CD4-positive, alpha-beta T cell treated with Interleukin-6 for 4 hours (primary cell): ENCODE results near the gene IFT43.
A peak's percentile ranks its signal among the peaks of the same experiment; 100 is the strongest.
"Not testable (repeated sequence)": the region's sequence is repeated elsewhere in the genome, so short reads cannot be mapped to it uniquely, and the experiment has no call there.

ENCODE experiments used
- DNase-seq: peaks from one replicate; pipeline ENCODE4 v3.0.0-alpha.2; 2020; ENCODE audit warnings: mixed read lengths

The IFT43 gene

DNA sequence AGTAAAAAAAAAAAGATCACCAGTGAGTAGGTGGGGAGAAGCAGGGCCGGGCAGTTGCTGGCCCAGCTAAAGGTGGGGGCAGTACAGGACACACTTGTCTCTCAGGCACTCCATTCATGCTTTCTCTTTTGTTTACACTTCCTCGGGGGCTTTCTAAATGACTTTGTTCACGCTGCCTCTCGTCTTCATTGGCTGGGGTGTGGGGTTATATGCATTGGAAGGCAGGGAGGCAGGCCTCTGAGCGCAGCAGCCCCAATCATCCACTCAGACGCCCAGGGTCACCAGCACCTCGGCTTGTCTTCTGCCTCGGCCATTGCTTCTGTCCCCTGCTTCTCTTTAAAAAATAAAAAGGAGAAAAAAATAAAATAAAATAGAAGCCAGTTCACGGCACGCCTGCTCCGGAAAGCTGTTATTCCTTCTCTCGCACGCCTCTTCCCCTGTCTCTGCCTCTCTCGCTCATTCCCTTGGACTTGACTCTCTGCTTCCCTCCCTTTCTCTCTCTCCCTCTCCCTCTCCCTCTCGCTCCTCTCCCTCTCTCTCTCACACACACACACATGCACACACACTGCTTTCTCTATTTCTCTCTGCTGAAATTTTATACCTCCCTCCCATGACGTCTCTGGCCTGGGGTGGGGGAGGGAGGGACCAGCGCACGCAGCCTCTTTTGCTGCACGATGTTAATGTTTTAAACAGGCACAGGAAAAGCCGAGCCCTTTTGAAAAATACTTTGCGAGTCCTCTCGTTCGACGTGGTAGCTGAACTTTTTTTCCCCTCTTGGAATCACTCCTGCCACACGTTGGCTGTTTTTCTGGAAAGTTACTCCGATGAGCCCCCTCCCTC is 3.9 kb upstream of the IFT43 start, which contains the start of gene TGFB3:
TSS of gene TGFB3 (minus strand) at position 570 of the 840 bp plus-strand sequence. CDS start 1,102 bp downstream, outside the sequence.
- DNase-seq = peak; percentile 72

DNA sequence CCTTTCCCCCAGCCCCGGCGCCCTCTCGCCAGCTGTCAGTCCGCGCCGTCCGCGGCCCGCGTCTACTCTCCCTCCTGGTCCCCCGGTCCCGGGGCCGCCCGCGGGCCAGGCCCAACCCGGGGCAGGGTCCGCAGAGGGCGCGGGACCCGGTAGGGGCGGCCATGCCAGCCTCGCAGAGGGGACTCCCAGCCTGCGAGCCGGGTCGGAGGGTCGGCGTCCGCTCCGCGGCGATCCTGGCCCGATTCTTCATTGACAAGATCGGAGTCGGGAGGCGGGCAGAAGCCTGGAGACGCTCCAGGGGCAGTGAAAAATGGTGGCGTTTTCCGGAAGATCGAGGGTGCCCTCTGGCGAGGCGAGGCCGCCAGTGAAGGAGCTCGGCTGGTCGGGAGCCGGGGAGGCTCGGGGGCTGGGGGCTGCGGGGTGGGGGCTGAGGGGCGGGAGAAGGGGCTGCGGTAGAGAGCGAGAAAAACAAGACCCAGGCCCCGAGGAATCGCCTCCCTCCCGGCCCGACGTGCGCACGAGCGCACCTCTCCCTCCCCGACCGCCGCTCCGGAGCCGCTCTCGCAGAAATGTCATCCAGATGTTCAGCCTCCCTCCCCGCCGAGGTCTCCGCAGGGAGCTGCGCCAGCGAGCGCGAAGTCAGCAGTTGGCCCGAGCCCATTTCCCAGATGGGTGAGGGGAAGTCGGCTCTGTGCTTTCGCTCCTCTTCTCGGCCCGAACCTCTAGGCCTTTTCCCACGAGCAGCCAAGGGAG is 3.1 kb upstream of the IFT43 start:
- peak; percentile 82 for DNase-seq

DNA sequence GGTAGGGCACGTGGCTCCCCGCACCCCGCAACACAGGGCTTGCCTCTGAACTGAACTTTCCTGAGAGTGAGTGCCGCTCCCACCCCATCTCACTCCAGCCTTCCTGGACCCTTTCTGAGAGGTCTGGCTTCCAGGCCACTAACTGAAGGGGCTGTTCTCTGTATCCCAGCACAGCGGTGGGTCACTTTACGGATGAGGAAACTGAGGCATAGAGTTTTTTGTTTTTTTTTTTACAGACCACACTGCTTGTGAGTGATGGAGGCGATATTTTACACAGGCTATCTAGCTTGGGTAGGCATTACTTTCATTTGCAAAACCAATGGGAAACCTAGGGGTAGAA is 2.6 kb upstream of the IFT43 start:
- no peak for DNase-seq

DNA sequence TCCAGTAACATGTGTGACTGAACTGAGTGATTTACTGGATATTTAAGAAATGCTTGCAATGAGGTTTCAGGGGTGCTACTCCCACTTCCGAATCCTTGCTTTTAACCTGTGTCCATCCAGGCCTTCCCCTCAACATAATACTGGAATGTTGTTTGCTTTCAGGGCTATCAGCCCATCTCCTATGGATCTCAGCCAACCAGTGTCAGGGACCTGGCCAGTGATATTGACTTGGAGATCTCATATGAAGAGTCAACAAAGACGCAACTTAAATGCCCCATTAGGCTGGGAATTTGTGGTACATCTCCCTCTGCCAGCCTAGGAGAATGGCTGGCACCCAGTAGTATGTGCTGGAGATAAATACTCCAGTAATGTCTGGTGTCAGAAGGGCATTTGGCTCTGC is 889 bp upstream of the IFT43 start:
- no peak for DNase-seq

DNA sequence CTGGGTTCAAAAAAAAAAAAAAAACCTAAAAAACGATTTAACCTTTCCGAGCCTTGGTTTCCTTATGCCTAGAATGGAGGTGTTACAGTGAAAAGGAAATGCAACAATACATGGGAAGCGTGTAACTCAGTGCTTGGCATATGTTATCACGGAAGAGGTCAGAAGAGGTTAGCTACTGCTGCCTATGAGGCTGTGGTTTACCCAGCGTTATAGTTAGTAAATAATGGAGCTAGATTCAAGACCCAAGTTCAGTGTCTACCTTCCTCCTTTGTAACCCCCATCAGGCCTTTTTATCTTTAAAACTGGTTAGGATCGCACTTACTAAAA is 839 bp downstream of the IFT43 start:
- DNase-seq = no peak

DNA sequence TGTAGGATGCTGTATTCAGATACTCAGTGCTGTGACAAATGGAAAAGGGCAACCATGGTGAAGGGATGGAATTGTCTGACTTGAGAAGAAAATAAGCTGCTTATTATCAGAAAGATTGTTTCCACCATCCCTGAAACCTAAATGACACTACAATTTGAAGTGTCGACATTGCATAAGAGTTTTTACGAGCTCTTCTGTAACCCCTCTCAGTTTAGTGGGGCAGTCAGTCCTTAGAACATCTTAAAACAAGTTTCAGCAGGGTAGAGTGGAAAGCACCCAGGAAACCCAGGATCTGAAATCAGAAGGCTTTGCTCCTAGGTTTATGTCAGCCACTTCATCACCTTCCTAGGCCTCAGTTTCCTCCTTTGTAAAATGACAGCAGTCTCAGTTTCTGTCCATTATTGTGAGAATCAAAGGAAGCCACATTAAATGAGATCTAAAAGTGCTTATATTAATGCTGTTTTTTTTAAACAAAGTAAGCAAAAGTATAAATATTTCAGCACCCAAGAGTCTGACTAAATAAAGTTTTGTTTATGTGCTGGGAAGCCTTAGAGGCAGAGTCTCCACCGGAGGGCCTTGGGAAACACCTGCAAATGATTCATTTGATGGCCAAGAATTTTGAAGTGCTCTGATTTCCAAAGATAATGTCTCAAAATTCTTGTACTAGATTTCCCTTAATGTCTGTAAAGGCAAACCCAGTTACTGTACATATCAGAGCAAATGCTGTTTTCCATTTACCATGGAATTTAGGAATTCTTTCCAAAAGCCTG is 1.8 kb downstream of the IFT43 start:
- no peak for DNase-seq

DNA sequence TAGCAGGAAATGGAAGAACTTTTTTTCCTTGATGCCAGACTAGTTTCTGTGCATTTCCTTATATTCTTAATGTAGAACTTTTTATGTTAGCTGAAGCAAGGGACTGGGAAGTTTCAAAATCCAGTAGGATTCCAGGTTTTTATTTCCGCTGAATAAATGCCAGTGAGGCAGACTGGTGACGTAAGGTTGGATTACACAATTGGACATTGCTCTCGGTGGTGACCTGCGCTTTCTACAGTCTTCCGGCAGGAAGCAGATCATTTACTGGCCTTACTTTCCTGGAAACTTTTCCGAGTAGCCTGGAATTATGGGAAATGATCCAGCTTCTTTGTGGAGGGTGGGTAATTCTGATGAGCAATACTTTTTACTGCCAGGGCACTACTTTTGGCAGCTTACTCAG is 3.6 kb downstream of the IFT43 start:
- no peak for DNase-seq

DNA sequence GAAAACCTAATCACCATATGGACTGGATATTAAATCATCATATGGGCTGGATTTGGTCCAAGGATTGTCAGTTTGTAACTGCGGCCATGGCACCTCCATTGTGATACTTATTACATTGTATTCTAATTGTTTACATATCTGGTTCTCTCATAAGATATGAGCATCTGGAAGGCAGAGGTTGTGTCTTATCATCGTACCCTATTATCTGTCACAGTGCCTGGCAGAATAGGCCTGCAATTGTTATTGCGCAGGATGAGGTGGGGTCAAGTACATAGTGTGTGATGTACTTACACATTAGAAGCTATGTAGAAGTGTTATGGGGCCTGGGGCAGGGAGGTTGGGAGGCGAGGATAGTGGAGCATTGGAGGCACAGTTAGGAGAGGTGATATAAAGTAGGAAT is 4.7 kb downstream of the IFT43 start:
- DNase-seq = no peak

DNA sequence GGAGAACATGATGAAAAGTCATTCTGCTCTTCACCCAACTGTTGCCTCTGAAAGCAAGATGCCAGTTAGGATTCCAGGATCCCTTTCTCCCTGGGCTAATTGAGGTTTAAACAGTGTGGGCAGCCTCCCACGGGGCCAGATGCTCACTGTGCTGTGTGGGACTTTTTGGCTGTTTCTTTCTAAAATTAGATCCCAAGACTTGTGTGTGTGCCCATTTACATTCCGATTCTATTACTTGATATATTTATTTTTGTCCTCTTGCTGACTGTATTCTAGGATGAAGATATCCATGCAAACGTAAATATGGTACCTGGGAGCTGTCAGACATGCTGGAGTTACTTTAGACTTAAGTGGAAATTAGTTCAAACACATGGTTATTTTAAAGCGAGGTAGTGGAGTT is 6.2 kb downstream of the IFT43 start:
- no peak for DNase-seq

DNA sequence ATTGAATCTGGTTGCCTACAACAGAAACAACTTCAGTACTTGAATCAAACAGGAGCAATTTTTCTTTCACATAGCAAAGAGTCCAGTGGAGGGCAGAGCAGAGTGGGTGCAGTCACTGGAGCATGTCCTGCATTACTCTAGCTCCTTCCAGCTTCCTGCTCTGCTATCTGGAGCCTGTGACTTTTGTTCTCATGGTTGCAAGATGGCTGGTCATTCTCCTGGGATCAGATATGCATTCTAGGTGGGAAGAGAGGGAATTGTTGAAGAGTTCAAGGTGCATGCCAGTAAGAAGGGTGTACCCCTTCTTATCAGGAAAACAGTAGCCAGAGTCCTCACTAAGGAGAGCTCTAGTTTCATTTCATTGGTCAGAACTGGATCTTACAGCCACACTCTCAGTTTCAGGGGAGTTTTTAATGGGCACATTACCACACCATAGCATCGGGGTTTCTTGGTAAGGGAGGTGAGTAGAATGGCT is 8.0 kb downstream of the IFT43 start:
- DNase-seq = no peak

DNA sequence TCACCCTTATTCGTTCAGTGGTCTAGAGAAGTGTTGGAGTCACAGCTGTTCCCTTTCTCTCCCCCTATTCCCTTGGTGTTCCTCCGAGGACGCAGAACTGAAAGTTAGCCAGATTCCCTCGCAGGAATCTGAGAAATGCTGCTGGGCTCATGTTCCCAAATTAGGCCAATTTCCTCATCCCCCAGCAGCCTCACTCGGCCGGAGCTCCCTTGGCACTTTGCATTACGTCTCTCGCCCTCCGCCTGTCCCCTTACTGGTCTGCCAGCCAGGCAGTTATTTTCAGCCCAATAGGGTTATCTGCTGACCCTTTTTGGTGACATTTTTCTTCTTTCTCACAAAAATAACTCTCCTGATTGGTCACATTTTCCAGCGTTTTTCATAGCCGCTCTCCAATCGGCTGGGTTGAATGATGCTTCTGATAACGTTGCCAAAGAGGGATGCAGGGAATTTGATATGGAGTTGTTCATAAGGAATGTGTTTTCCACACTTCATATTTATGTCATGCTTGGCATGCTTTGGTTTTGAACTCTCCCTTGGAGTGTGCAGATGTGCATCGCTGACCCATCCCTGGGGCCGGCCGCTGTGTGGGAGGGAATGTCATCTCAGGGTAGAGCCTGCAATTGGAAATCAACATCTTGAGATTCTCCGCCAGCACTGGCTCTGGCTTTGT is 9.9 kb downstream of the IFT43 start:
- no peak for DNase-seq

DNA sequence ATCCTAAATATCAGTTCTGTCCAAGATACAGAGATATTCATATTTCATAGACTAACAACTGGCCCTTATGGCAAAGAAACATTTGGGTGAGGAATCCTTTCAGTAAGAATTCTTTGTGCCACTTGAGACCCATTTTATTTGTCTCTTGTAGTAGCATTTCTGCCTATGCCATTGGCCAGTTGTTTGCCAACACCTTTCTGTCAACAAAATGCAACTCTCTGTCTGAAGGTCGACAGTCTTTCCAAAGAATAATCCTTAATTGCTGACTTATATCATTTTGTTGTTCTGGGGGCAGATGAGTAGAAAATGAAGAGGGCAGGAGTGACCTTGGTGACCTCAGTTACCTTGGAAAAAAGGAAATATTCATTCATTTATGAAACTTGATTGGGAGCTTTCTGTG is 10.9 kb downstream of the IFT43 start:
- DNase-seq = no peak

DNA sequence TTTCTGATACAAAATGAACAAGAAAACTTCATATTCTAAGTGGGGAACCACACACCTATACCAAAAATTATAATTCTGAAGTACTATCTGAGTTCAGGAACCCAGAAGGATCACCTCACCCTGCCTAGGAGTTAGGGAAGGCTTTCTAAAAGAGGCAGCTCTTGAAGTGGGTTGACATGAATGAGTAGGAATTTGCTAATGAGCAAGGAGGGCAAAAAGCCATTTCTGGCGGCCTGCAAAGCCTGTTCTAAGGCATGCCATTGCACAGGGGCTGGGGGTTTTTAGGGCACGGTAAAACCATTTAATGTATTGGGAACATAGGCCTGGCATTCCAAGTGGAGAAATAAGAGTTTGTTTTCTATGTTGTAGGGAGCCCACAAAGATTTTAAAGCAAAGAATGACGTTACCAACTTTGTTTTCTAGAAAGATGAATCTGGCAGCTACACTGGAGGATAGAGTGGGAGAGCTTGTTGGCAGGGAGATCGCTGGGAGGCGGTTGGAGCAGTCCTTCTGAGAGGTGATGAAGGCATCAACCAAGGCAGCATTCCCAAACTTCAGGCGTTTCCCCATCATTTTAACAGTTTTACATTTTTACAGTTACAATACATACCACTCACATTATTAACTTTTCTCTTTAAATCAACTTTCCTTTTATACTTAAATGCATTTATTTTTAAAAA is 14.1 kb downstream of the IFT43 start:
- no peak for DNase-seq

DNA sequence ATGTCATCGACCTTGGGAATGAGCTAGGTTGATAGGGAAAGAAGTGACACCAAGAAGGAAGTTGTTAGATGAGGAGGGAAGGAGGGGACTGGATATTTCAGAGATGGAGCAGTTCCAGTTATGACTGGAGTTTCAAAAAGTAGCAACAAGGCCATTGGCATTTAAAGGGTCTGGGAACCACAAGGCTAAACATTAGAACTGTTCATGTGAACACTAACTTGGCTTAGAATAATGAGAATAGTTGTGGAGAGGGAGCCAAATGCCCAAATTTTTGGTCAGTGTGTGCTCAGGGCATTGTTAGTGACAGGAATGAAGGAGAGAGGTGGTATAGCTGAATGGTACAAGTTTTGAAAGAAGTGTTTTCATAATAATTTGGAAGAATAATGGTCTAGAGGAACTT is 16.8 kb downstream of the IFT43 start:
- DNase-seq = no peak

DNA sequence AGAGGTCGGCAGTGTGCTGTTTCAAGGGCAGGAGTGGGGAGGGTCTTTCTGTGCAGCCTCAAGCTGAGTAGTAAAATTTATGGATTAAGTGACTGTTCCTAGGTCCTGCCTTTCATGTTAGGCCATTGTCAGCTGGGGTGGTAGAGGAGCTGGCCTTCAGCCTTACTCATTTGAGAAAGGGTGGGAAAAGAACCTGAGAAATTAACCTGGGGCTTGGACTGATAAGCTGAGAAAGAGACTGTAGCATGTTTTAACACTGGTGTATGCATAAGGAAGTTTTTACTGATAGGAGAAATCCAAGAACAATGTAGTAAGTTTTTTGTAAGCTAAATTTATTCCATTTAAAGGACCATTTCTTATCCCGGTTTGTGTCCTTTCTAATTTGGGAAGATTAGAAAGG is 20.7 kb downstream of the IFT43 start:
- no peak for DNase-seq

DNA sequence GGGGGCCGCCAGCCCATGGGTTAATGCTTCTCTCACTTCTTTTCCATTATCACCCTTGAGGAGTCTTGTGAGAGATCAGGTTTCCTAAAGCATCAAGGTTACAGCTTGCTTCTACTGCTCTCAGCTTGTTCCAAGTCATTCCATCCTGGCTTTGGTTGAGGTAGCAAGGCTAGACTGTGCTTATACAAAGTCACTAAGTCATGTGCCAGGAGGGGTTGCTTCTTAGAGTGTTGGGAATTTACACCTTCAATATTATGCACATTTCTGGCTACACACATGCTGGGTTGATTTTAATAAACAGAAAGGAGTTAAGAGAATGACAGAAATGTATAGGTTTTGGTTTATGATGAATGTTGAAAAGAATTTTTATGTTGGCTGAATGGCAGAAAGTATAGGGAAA is 21.8 kb downstream of the IFT43 start:
- DNase-seq = no peak

DNA sequence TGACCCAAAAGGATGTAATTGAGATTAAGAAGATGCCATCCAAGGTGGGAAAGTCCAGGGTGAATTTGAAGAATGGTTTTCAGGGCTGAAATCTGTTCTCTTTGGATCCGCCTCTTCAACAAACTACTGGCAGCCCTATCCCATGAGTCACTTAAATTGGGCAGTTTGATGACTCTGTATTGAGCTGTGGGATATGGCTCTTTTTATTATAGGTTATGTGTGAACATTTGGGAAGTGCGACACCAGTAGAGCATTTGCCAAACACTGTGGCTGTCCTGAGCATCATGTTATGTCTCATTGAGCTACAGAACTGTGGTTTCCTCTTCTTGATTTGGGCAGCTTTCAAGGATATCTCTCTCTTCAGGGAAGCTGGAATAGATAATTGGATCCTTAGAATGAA is 22.3 kb downstream of the IFT43 start:
- DNase-seq = no peak

DNA sequence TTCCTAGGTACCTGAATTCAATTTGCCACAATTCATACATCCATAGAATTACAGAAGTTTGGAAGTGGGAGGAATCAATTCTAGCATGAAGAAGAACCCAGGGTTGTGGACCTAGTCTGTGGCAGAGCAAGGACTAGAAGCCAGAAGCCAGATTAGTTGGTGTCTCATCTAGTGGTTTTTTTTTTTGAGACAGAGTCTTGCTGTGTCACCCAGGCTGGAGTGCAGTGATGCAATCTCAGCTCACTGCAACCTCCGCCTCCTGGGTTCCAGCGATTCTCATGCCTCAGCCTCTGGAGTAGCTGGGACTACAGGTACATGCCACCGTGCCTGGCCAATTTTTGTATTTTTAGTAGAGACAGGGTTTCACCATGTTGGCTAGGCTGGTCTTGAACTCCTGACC is 24.1 kb downstream of the IFT43 start:
- not testable (repeated sequence) for DNase-seq

DNA sequence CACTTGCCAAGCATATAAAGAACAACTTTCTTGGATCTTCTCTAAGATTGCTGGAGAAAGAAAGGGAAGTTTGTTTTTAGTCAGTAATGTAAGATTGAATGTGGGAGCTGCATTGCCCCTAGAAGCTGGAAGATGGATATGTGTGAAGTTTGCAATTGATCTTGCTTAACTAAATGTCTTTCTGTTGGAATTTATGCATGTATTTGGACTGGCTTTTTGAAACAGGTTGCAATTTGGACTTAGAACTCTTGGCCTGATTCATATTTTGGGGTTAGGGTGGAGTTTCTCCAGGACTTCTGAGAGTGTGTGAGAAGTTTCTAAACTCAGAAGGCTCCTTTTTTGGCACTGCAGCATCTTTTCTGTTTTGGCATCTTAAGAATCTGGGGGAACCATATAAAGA is 26.4 kb downstream of the IFT43 start:
- no peak for DNase-seq

DNA sequence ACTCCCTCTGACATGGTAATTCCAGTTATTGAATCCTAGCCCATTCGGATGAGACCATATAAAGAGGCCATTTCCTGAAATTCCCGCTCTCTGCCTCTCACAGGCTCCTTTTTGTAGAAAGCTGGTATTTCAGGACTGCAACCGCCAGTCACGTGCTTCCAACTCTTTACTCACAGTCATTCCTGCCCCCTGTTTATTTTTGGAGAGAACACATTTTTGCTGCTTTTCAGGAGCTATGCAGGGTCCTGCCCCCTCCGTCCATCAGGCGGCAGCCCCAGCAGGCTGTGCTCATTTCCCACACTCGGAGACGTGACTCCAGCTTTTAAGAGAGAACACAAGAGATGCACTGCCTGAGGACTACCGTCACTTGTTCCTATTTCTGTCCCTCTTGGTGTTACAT is 26.8 kb downstream of the IFT43 start:
- no peak for DNase-seq

DNA sequence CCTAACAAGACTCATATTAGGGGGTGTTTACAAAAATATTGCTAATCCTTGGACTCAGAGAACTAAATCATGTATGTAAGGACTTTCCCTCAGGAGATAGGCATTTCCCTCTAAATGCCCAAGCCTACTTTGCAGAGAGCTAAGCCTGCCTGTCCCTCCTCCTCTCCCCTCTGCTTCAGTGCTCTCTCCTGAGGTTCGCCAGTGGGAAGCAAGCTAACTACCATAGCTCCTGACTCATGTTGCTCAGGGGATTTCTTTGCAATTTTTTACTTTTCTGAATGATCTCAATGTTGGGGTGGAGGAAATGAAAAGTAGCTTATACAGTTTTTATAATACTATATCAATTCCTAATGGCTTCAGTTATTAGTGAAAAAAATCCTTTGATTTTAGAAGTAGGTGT is 29.6 kb downstream of the IFT43 start:
- no peak for DNase-seq

DNA sequence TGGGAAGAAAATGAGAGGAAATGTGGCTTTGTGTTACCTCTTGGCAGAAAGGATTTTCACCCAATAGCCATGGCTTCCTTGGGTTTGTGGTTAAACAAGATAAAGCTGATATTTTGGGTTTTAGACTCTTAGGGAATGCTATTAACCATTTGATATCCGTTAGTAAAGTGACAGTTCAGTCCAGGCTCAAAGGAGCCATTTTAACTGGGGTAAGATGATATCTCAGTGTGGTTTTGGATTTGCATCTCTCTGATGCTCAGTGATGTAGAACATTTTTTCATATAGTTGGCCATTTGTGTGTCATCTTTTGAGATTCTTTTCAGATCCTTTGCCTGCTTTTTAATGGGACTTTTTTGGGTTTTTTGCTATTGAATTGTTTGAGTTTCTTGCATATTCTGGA is 30.1 kb downstream of the IFT43 start:
- no peak for DNase-seq

DNA sequence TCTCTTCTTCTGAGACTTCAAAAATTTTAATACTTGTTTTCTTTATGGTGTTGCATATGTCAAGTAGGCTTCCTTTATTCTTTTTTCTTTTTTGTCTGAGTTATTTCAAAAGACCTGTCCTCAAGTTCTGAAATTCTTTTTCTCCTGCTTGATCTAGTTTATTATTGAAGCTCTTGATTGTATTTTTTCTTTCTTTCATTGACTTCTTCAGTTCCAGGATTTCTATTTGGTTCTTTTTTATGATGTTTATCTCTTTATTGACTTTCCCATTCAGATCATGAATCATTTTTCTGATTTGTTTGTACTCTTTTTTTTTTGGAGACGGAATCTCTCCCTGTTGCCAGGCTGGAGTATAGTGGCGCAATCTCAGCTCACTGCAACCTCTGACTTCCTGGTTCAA is 34.1 kb downstream of the IFT43 start:
- DNase-seq = no peak
